Ovary (tissue), 9 donors: ENCODE results near the gene DYNLT2. TPM values are rescaled to one million over a fixed set of nuclear protein-coding genes. Genes with fewer than 3 reads are reported as not detected.

Source experiments
- DNase-seq, 5 donors: peaks; one replicate each; pipeline ENCODE4 v3.0.0-alpha.2; 2019 to 2020
- H3K27ac ChIP-seq, 2 donors: fragments of 200-600 bp; one replicate each; pipeline versions ENCODE4 v1.5.1 to v1.8.0; 2019 to 2022
- H3K27me3 ChIP-seq: fragments of 200-600 bp; one replicate; pipeline ENCODE4 v1.8.0; 2022
- H3K36me3 ChIP-seq: fragments of 200-600 bp; sonication (generic); one replicate; pipeline ENCODE4 v1.5.1; 2019
- H3K4me1 ChIP-seq: one replicate; pipeline ENCODE4 v1.8.1; 2013; ENCODE audit warnings: mild to moderate bottlenecking, moderate library complexity; ENCODE audit not compliant: insufficient read depth
- H3K4me3 ChIP-seq: fragments of 200-600 bp; sonication (generic); one replicate; pipeline ENCODE4 v1.5.1; 2017
- H3K9me3 ChIP-seq, 2 donors: fragments of 200-600 bp in 1 of 2; sonication (generic) in 1 of 2; one replicate each; pipeline versions ENCODE4 v1.5.1 to v1.8.1; 2013 to 2019; ENCODE audit warnings: mild to moderate bottlenecking in 1 of 2, moderate library complexity in 1 of 2
- CTCF ChIP-seq, 3 donors: fragments of 450-650 bp in 2 of 3; fragments of 200-600 bp in 1 of 3; IDR thresholded peaks; one replicate each; pipeline versions ENCODE4 v1.5.1 to v1.8.0; 2016 to 2022; ENCODE audit warnings: antibody characterized with exemption in 3 of 3, mild to moderate bottlenecking in 1 of 3
- EP300 ChIP-seq: sonication (generic); formaldehyde crosslinking; IDR thresholded peaks from one replicate; pipeline ENCODE4 v1.6.1; 2017; ENCODE audit warnings: antibody characterized with exemption
- POLR2A ChIP-seq: fragments of 450-650 bp; IDR thresholded peaks from one replicate; pipeline ENCODE4 v1.6.1; 2017; ENCODE audit warnings: antibody characterized with exemption, mild to moderate bottlenecking, moderate library complexity
- WGBS, 3 donors: extraction: QIAGEN DNeasy Blood & Tissue Kit in 1 of 3; methylation state at CpG; one replicate each; pipeline versions ENCODE4 v1.1.5 to v1.1.7; 2013 to 2017; 5-methylcytosine and 5-hydroxymethylcytosine counted together
- intact Hi-C, 4 donors: fragments of 100-400 bp; cut with DNase I; formaldehyde crosslinking; loops; one replicate each; pipeline versions ENCODE4 v1.11.0 to v1.15.1; 2022 to 2023
- polyA plus RNA-seq, 2 donors: library from polyadenylated mRNA; stranded (reverse); fragments of 200-250 nt in 1 of 2; fragments of 350-450 nt in 1 of 2; fragmentation: Illumina TruSeq in 1 of 2; extraction: RNeasy Lipid Tissue Mini Kit (QIAGEN cat#74804) in 1 of 2; gene quantifications; one replicate each; pipeline ENCODE4 v1.2.3, GENCODE V29; 2013 to 2014
- total RNA-seq, 7 donors: library from RNA; depleted of rRNA in 2 of 7; stranded (reverse); fragments of >200 nt in 2 of 7; fragmentation: NEBNext Ultra II Directional in 3 of 7; extraction: Animal tissue kit (Norgen Biotek cat#: 25700) in 3 of 7; gene quantifications; one replicate each; pipeline versions ENCODE4 v1.1.0 to v1.2.4, GENCODE V29; 2016 to 2023
- donor health status: DM: no; HTN: no; CAD: no; lungs with moderate emphysema.
- donor health status: DM: no; HTN: no; CAD: no.
- donor health status: Bipolar disorder and iron deficiency.
- donor health status: DM: yes; HTN: yes; CAD: no.
- donor health status: DM: no; HTN: no; CAD: no.
- donor health status: DM: yes; HTN: yes; CAD: no.

DYNLT2 gene
- total and polyA plus RNA-seq, 9 donors = 1.7 to 4.6 (median 3.1) TPM

GRCh38 chr6:169785566-169785965, 34.2 kb upstream of the DYNLT2 start:
- no peaks in the 10 kb centered on the region for H3K27me3 ChIP-seq
- DNase-seq = no peak
- intact Hi-C loops = no loop called here

DNA sequence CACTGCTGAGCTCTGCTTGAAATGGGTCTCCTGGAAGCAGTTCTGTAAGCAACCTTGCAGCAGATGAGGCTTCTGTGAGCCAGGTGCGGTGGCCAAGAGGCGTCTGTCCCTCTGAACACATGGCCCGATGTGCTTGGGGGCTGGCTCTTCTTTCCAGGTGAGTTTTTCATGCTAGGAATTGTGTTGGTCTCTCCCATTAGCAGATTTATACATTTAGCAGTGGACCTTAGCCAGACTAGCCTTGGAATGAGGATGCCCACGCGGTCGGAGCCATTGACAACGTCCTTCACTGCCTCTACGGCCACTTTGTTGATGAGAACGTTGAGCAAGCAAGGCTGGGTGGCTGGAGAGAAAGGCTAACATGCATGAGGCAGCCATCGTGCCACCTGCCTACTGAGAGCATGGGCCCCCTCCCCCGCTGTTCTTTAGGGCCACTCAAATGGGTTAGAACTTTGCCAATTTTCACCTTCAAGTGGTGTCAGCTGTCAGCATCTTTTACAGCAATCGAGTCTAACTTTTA, 33.5 kb upstream of the DYNLT2 start:
- H3K4me1 ChIP-seq = no peaks in the 10 kb centered on the region
- 83 to 90% (median 90%) methylated on average over 12 of the region's 12 CpGs for WGBS, 3 donors
- no peak overlapping the region for H3K4me3 ChIP-seq
- no peaks in the 10 kb centered on the region for H3K36me3 ChIP-seq
- no peaks in the 10 kb centered on the region for H3K9me3 ChIP-seq
- H3K27ac ChIP-seq = no peak overlapping the region
- no peak for DNase-seq
- intact Hi-C loops = no loop called here
- H3K27me3 ChIP-seq = no peaks in the 10 kb centered on the region
- TF ChIP-seq CTCF (IDR thresholded peaks at IDR 0.05) (no peak), EP300 (no peak), POLR2A (no peak)

More at GRCh38 chr6:169785566-169785965, 34.2 kb upstream of the DYNLT2 start:
- no peak for TF ChIP-seq EP300
- Histone ChIP-seq H3K36me3 (no peaks in the 10 kb centered on the region), H3K27ac (no peak overlapping the region), H3K4me3 (no peak overlapping the region), H3K9me3 (no peaks in the 10 kb centered on the region), H3K4me1 (no peaks in the 10 kb centered on the region)
- 89 to 90% (median 89%) methylated on average over 9 of the region's 9 CpGs for WGBS, 3 donors

- Histone ChIP-seq H3K4me1 (no peaks in the 10 kb centered on the region), H3K36me3 (no peaks in the 10 kb centered on the region), H3K27ac (no peak overlapping the region), H3K9me3 (no peaks in the 10 kb centered on the region), H3K4me3 (no peak overlapping the region), H3K27me3 (no peaks in the 10 kb centered on the region)
- WGBS, 3 donors = 88 to 90% (median 88%) methylated on average over 23 of the region's 23 CpGs
- no peak for DNase-seq
- intact Hi-C loops = no loop called here
- TF ChIP-seq POLR2A (no peak), CTCF (IDR thresholded peaks at IDR 0.05) (no peak), EP300 (no peak)
These were observed 32.8 kb upstream of the DYNLT2 start for GRCh38 chr6:169783971-169784820.

GRCh38 chr6:169783401-169783800, 32.0 kb upstream of the DYNLT2 start:
- H3K4me1 ChIP-seq = no peaks in the 10 kb centered on the region
- WGBS, 3 donors = 73 to 88% (median 77%) methylated on average over 9 of the region's 9 CpGs
- intact Hi-C loops = no loop called here
- no peaks in the 10 kb centered on the region for H3K9me3 ChIP-seq
- no peak overlapping the region for H3K4me3 ChIP-seq
- no peaks in the 10 kb centered on the region for H3K27me3 ChIP-seq
- H3K36me3 ChIP-seq = no peaks in the 10 kb centered on the region
- DNase-seq = no peak
- no peak overlapping the region for H3K27ac ChIP-seq
- TF ChIP-seq CTCF (IDR thresholded peaks at IDR 0.05) (no peak), EP300 (no peak), POLR2A (no peak)

DNA sequence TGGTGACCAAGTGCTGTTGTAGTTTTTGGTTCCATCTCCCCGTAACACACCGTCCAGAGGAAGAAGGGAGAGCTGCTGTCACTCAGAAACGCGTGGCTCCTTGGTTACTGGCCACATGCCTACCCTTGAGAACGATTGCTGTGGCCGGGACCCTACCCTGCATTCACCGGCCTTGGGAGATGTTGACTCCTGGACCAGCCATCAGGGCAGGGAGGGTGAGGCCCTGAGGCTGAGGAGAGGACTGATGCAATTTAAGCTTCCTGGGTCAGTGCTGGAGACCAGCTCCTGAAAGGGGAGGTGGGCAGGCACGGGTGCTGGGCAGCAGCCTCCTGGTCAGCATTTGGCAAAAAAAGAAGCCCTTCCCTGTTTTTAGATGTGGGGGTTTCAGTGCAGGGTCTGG, 31.6 kb upstream of the DYNLT2 start:
- Histone ChIP-seq H3K4me3 (no peak overlapping the region), H3K27ac (no peak overlapping the region), H3K9me3 (no peaks in the 10 kb centered on the region), H3K4me1 (no peaks in the 10 kb centered on the region), H3K36me3 (no peaks in the 10 kb centered on the region), H3K27me3 (no peaks in the 10 kb centered on the region)
- WGBS, 3 donors = 92% methylated on average over 8 of the region's 8 CpGs
- intact Hi-C loops = no loop called here
- DNase-seq = no peak
- TF ChIP-seq EP300 (no peak), POLR2A (no peak), CTCF (IDR thresholded peaks at IDR 0.05) (no peak)
